HG02885 (cell line): ENCODE measurements around the gene ARL6IP6.

ENCODE experiments used
- ATAC-seq: cut with Tn5 transposase; IDR thresholded peaks from one replicate; pipeline ENCODE4 v1.9.1; 2021; ENCODE audit warnings: mild to moderate bottlenecking; ENCODE audit not compliant: unreplicated experiment, poor library complexity

The ARL6IP6 gene

DNA sequence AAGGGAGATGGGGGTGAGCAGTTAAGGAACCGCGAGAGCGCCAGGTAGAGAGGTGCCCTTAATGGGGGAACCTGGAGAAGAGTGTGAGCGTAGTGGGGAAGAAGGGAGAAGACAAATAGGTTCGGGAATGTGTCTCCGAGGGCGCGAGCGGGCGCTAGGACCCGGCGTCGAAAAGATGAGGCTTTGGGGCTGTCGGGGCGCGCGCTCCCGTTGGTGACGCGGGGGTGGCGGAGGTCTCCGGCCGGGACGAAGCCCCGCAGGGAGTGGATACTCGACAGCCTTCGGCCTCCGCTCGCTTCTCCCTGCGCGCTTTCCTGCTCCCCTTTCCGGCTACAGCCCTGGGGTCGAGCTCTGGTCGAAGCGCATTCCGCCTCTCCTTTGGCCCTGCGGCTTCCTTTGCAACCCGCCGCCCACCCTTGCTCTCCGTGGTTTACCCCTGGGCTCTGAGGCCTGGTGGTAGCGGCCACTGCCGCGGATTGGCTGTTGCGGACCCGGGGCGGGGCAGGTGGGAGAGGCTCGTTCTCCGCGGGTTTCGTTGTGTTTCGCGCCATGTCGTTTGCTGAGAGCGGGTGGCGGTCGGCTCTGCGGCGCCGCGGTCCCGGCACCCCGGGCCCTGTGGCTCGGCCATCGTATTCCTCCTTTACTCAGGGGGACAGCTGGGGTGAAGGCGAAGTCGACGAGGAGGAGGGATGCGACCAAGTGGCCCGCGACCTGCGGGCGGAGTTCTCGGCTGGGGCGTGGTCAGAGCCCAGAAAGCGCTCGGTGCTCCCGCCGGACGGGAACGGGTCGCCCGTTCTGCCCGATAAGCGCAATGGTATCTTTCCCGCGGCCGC lies at the start of gene ARL6IP6:
TSS of gene ARL6IP6 (plus strand) at position 545 of the 833 bp plus-strand sequence. CDS start at position 550, 5 bp downstream.
- ATAC-seq = peak; percentile 68

- ATAC-seq = no peak
Observed at GRCh38 chr2:152674334-152674733, 44.1 kb upstream of the ARL6IP6 start.

GRCh38 chr2:152676461-152676860 lies 42.0 kb upstream of the ARL6IP6 start:
- no peak for ATAC-seq

DNA sequence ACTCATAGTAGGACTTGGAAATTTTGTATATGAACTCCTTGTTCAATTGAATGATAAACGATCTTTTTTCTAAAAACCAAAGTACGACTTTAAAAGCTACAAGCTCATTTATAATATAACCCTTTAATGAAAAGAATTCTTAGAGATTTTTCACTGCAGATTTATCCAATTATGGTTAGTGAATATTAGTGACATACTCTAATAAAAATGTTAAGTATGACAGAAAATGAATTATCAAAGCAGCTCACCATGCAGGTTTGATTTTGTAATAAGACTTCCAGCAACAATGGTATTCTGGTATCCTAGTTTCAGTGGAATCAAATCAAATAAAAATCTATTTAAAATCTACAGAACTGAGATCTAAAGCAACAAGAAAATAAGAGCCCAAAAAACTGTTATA lies 39.6 kb upstream of the ARL6IP6 start:
- no peak for ATAC-seq

DNA sequence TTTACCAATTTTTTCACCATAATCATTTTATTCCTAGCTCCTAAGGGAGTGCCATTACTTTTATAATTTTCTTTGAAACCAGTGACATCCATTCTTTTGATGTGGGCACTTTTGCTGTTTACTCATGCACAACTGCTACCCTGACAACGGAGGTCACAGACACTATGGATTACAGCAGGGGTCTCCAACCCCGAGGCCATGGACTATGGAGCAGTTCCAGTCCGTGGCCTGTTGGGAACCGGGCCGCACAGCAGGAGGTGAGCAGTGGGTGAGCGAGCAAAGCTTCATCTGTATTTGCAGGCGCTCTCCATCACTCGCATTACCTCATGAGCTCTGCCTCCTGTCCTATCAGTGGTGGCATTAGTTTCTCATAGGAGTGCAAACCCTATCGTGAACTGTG lies 35.8 kb upstream of the ARL6IP6 start:
- ATAC-seq = no peak

GRCh38 chr2:152683400-152683799 lies 35.0 kb upstream of the ARL6IP6 start:
- ATAC-seq = no peak

- no peak for ATAC-seq
Observed at GRCh38 chr2:152686321-152686720, 32.1 kb upstream of the ARL6IP6 start.

- peak; percentile 89 for ATAC-seq
Observed at GRCh38 chr2:152693033-152693432, 25.4 kb upstream of the ARL6IP6 start.

GRCh38 chr2:152694161-152694661 lies 24.2 kb upstream of the ARL6IP6 start:
- peak; percentile 57 for ATAC-seq

DNA sequence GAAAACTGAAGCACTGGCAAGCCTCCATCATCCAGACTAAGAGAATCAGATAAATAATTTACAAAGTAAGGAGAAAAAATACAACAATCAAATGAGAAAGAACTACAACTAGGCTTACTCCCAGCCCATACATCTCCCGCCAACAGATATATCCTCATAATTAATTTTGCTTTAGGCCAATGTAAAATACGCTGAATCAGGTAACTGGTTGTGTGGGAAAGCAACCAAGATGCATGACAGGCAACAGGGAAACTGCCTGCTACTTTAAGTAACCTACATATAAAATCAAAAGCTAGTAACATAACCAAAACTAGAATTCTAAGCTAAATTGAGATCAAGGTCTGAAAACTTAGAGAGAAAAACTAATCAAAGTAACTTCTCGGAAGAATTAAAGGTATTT lies 22.7 kb upstream of the ARL6IP6 start:
- no peak for ATAC-seq

- no peak for ATAC-seq
Observed at GRCh38 chr2:152696476-152696875, 21.9 kb upstream of the ARL6IP6 start.

DNA sequence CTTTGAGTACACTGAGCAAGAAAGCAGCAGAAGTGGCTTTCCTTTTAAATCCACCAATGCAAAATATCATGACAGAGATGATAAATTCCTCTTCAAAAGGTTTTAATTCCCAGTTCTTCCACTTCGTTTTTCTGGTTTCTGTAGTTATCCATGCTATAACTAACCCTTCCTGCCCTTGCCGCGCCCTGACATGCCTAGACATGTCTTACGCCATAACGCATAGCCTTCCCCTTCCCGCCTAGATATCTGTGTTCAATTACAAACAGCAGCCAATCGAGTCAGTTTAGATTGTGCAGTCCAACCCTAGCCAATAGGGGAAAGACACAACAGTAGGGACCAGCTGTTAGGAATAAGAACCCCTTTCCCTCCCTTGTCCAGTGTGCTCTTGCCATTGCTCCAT lies 17.2 kb upstream of the ARL6IP6 start:
- no peak for ATAC-seq

GRCh38 chr2:152706477-152707021 lies 11.9 kb upstream of the ARL6IP6 start:
- ATAC-seq = no peak

DNA sequence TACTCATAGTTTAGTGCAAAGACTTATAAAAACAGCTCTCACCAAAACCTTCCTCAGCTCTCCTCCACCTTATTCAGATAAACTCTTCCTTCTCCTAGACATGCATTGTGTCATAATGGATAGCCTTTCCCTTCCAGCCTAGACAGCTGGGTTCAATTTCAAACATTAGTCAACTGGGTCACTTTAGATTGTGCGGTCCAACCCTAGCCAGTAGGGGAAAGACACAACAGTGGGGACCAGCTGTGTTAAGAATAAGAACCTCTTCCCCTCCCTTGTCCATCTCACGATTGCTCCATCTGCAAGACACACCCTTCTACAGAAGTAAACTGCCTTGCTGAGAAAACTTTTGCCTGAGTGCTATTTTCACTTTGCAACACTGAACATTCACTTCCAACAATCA lies 9.7 kb upstream of the ARL6IP6 start:
- ATAC-seq = no peak

GRCh38 chr2:152710713-152711112 lies 7.7 kb upstream of the ARL6IP6 start:
- ATAC-seq = no peak

DNA sequence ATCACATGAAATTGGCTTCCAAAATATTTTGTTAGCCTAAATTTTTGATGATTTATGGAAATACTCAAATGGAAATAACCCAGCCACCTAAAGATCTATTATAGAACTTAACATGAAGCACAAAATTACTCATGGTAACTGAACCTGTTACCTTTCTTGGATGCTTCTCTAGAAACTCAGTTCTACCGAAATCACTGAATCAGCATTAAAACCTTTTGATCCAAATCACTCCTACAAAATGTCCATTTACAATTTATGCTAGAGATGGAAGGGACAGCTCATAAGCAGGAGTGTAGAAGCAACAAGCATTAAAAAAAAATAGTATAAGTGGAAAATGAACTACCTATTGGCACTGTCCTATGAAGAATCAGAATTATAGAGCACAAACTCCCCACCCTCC lies 3.3 kb upstream of the ARL6IP6 start:
- ATAC-seq = no peak

DNA sequence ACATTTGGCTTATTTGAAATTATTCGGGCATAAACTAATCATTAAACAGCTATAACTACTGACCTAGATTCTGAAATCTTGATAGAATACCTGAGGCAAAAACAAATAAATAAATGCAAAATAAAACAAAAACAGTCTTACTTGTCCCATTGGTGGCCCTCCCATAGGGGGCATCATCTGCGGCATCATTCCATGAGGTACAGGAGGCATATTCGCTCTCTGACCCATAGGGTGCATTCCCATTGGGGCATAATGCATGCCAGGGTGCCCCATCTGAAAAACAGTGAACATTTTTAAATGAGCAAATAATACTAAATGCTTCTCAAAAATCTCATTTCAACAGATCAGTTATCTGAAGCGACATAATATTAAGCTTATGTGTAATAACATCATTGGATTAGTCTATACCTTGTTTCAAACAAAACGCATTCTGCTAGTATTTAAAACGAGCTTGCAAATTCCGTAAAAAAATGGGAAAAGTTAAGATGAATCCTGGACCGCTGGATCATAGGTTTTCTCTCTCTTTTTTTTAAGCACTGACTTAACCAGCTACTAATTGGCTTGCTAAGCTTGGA lies 2.5 kb upstream of the ARL6IP6 start:
- no peak for ATAC-seq

DNA sequence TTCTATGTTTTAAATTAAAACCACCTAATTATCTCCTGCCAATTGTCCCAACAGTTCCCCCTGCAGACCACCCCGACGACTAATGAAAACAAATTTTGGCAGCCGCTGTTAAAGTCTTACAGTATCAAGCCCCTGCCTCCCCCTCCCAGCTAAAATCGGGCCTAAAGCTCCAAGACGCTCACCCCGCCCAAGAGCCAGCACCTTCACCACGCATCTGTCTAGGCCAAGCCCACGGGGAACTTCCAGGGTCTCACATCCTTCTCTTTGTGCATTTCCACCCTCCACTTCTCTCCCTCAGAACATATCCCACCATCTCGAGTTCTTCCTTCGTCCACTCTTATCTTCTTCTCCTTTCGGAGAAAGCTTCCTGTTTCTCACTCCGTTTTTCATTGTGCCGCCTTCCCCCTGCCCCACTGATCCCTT lies 1.6 kb upstream of the ARL6IP6 start:
- ATAC-seq = no peak

DNA sequence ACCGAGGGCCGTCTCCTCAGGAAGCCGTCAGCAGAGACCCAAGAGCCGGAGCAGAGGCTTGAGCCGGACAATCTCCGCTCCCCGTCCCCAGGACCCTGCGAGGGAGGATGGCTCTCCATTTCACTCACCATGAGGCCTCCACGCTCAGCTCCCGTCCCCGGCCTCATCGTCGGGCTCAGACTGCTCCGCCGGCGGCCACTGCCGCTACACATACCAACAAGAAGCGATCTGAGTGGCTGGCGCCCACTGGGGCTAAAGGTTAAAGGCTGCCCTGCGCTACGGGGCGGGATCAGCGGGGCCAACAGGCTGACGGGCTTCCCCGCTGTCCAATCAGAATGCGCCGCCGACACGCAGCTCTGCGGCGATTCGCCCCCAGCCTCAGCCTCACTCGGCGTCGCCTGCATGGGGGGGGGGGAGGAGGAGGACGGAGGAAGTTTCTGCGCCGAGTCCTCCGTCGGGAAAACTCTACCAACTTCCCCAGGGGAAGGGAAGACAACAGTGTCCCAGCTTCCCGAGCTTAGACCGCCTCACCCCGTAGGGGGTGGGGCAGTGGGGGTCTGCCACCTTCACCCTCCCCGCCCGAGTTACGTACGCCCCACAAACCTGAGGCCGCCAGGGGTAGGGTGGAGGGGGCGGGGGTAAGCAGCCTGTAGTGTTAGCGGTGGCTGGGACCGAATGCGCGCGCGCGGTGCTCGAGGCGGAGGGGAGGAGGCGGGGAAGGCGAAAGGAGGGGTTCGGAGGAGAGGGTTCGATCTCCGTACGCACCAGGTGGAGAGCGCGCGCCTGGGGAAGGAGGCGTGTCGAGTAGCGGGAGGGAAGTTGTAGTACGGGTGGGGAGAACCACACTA lies 968 bp upstream of the ARL6IP6 start, which contains the start of gene PRPF40A:
TSS of gene PRPF40A (minus strand) at position 234 of the 848 bp plus-strand sequence. CDS start at position 212, 22 bp downstream.
- peak; percentile 70 for ATAC-seq

- peak; percentile 24 for ATAC-seq
Observed at GRCh38 chr2:152718909-152719645, 657 bp downstream of the ARL6IP6 start.
